ENCODE data around the gene IRF4. TPM values are rescaled to one million over a fixed set of nuclear protein-coding genes. Genes with fewer than 3 reads are reported as not detected.

IRF4 gene
- total RNA-seq, 1 donor from 2014 or later = 6.0 TPM

DNA sequence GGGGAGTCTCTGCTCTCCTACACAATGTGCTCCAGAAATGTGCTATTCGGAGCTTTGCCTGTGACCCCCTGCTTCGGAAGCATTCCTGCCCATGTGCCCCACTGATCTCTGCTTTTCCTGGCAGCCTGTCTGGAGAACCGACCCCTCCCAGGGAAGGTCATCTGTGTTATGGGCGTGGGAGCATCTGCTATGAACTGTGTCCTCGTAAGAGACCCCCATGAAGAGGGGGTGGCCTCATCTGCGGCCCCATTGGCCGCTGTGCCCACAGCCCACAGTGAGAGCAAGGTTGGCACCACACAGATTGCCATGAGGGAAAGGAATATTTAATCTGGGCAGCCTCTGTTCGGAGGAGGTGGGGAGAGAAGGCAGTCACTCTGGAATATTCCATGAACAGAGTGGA lies 32.7 kb upstream of the IRF4 start:
- intact Hi-C loops (cut with DNase I) = no loop called here
- DNase-seq = peak; percentile 43

DNA sequence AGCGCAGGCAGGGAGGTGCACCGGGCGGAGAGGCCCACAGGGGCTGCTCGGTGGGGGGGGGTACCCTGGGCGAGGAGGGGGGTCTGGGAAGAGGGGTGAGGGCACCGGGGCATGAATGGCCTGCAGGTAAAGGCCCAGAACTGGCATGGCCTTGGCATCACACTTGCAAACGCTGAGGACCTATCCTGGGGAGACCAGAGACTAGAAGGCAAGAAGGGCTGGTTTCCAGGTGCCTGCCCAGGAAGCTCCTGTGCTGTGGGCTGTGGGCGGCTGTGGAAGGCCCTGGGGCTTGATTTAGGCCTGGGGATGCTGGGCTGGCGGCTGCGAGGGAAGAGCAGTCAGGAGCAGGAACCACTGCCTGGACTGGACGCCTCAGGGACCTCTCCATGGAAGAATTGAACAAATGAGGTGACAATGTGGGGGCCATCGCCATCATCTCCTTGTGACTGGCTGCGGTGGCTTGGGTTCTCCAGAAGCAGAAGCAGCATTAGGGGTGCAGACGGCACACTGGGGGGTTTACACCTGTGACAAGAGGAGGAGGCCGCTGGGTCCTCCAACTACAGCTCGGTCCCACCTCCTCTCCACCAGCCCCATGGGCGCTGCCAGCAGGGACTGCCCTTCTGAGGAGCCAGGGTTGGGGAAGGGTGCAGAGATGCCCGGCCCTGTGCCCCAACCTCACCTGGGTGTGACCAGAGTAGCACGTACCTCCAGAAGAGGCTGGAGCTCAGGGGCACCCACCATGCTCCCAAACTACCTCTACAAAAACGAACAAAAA lies 32.1 kb upstream of the IRF4 start:
- H3K27ac ChIP-seq = no peak overlapping the region
- peak; percentile 57 for DNase-seq
- H3K27me3 ChIP-seq (ENCODE audit: low read depth) = no peaks in the 10 kb centered on the region
- intact Hi-C loops (cut with DNase I) = no loop called here
- H3K36me3 ChIP-seq = no peaks in the 10 kb centered on the region
- H3K4me1 ChIP-seq = no peaks in the 10 kb centered on the region
- TF ChIP-seq, protein P1, sequence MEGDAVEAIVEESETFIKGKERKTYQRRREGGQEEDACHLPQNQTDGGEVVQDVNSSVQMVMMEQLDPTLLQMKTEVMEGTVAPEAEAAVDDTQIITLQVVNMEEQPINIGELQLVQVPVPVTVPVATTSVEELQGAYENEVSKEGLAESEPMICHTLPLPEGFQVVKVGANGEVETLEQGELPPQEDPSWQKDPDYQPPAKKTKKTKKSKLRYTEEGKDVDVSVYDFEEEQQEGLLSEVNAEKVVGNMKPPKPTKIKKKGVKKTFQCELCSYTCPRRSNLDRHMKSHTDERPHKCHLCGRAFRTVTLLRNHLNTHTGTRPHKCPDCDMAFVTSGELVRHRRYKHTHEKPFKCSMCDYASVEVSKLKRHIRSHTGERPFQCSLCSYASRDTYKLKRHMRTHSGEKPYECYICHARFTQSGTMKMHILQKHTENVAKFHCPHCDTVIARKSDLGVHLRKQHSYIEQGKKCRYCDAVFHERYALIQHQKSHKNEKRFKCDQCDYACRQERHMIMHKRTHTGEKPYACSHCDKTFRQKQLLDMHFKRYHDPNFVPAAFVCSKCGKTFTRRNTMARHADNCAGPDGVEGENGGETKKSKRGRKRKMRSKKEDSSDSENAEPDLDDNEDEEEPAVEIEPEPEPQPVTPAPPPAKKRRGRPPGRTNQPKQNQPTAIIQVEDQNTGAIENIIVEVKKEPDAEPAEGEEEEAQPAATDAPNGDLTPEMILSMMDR (IDR thresholded peaks at IDR 0.05) = no peak
- peak; percentile 7 for ATAC-seq
- no peak overlapping the region for H3K4me3 ChIP-seq
- H3K9me3 ChIP-seq = peaks cover 10% of the 10 kb centered on the region

More for the DNA sequence above, 32.7 kb upstream of the IRF4 start:
- H3K27ac ChIP-seq = no peak overlapping the region
- ATAC-seq = no peak
- H3K4me1 ChIP-seq = no peaks in the 10 kb centered on the region
- peaks cover 5% of the 10 kb centered on the region for H3K9me3 ChIP-seq
- TF ChIP-seq, protein P1 (IDR thresholded peaks at IDR 0.05) = no peak
- H3K4me3 ChIP-seq = no peak overlapping the region
- H3K36me3 ChIP-seq = no peaks in the 10 kb centered on the region
- no peaks in the 10 kb centered on the region for H3K27me3 ChIP-seq (ENCODE audit: low read depth)

DNA sequence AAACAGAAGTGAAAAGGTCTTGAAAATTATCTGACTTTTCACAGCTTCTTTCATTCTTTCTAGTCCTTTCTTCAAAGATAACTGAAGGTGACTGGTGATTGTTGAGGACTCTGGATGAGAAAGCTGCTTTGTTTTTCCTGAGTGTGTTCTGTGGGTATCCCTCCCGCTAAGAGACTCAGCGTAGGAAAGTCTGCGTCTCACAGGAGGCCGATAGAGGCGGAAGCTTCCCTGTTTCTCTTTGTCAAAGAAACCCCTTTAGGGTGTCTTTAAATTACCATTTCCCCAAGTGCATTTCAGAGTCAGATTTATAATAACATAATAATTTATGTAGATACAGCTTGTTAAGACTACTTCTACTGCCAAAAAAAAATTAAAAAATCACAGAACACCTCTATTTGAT lies 31.2 kb upstream of the IRF4 start:
- ATAC-seq (no peak), DNase-seq (no peak)
- Histone ChIP-seq H3K27ac (no peak overlapping the region), H3K4me3 (no peak overlapping the region), H3K4me1 (no peaks in the 10 kb centered on the region), H3K9me3 (peaks cover 10% of the 10 kb centered on the region), H3K27me3 (ENCODE audit: low read depth) (no peaks in the 10 kb centered on the region), H3K36me3 (no peaks in the 10 kb centered on the region)
- intact Hi-C loops (cut with DNase I) = no loop called here
- TF ChIP-seq, protein P1 (IDR thresholded peaks at IDR 0.05) = no peak

DNA sequence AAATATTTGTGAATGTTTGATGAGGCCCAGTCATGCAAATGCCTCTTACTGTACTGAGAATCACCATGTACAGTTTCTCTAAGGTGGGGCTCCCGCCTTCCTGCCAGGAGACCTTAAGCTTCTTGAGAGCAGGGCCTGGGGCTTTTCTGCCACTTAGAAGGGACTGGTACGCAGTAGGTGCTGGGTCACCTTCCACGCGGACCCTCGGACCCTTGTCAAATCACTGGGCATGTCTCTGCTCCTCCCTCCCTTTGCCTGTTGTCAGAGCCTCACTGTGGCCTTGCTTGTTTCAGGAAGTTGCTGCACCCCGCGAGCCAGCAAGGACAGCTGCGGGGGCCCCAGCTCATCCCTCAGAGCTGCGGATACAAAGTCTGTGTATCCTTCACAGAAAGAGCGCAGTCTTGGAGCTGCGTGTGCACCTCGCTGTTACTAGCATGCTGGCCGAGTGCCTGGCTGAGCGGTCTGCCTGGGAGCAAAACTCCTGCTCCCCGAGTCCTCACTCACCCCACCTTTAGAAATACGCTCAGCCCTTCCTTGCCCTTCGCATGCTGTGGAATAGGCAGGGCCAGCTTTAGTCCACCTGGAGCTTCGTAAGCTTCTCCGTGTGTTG lies 30.7 kb upstream of the IRF4 start:
- H3K4me3 ChIP-seq = no peak overlapping the region
- no peaks in the 10 kb centered on the region for H3K27me3 ChIP-seq (ENCODE audit: low read depth)
- ATAC-seq (no peak), DNase-seq (peak; percentile 49)
- H3K36me3 ChIP-seq = no peaks in the 10 kb centered on the region
- H3K27ac ChIP-seq = no peak overlapping the region
- intact Hi-C loops (cut with DNase I) = no loop called here
- no peaks in the 10 kb centered on the region for H3K4me1 ChIP-seq
- TF ChIP-seq, protein P1 (IDR thresholded peaks at IDR 0.05) = no peak
- peaks cover 10% of the 10 kb centered on the region for H3K9me3 ChIP-seq

DNA sequence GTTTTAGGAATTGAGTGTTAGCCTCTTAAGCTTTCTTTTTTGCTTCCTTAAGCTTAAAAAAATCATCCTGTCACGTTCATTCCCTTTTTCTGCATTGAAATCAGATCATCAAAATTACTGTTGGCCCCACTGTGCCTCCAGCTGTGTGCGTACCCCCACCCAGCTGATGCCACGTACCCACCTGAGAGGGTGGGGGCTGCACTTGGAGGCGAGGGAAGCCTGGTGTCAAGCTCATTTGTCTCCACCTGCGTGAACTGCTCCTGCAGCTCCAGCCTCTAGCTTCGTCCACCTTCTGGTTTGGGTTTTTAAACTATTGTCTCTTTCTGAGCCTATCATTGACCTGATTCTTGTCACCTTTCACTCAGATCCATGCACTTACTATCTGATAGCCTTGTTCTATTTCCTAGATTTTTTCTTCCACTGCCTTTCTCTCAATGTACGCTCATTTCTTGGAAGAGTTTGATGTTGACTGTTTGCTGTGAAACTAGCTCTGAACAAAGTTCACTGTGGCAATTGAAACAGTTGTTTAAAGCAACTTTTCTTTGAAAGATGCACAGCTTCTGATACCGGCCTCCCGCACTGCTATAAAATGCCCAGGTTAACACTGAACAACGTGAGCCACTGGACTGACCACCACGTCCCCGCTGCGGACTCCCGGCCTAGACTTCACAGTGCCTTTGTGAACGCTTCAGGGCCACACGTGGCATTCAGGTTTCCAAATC lies 30.0 kb upstream of the IRF4 start:
- H3K27ac ChIP-seq = no peak overlapping the region
- DNase-seq = no peak
- H3K27me3 ChIP-seq (ENCODE audit: low read depth) = no peaks in the 10 kb centered on the region
- no peak overlapping the region for H3K4me3 ChIP-seq
- no peak for ATAC-seq
- no peaks in the 10 kb centered on the region for H3K36me3 ChIP-seq
- TF ChIP-seq, protein P1 (IDR thresholded peaks at IDR 0.05) = no peak
- intact Hi-C loops (cut with DNase I) = no loop called here
- H3K9me3 ChIP-seq = peaks cover 10% of the 10 kb centered on the region
- H3K4me1 ChIP-seq = no peaks in the 10 kb centered on the region
